LNCaP clone FGC (cell line): ENCODE results near the gene SATB1.

Experiments used
- DNase-seq: peaks from one replicate; pipeline ENCODE4 v3.0.0-alpha.2; 2011; ENCODE audit warnings: low read depth
- H3K4me3 ChIP-seq: 2 replicates; pipeline ENCODE4 v1.5.1; 2011; ENCODE audit warnings: mild to moderate bottlenecking, low read depth, low read length, control low read depth
- CTCF ChIP-seq: IDR thresholded peaks from 2 replicates; pipeline ENCODE4 v1.5.1; 2012; ENCODE audit warnings: mild to moderate bottlenecking; ENCODE audit not compliant: control insufficient read depth, insufficient read depth; ENCODE audit errors: extremely low read depth

Gene SATB1

GRCh38 chr3:18393906-18394305 is 31.2 kb downstream of the SATB1 start:
- no peak for DNase-seq
- H3K4me3 ChIP-seq = no peak overlapping the region
- TF ChIP-seq CTCF = no peak

- no peak for TF ChIP-seq CTCF
- H3K4me3 ChIP-seq = no peak overlapping the region
- no peak for DNase-seq
Measured at GRCh38 chr3:18390024-18390660, 35.0 kb downstream of the SATB1 start.

GRCh38 chr3:18389108-18389733 is 35.9 kb downstream of the SATB1 start:
- DNase-seq = no peak
- H3K4me3 ChIP-seq = no peak overlapping the region
- TF ChIP-seq CTCF = peak; percentile 46

- no peak overlapping the region for H3K4me3 ChIP-seq
- DNase-seq = no peak
- TF ChIP-seq CTCF = no peak
Measured at GRCh38 chr3:18386274-18386890, 38.8 kb downstream of the SATB1 start.

GRCh38 chr3:18385706-18386105 is 39.4 kb downstream of the SATB1 start:
- H3K4me3 ChIP-seq = no peak overlapping the region
- no peak for DNase-seq
- no peak for TF ChIP-seq CTCF

- no peak for DNase-seq
- no peak overlapping the region for H3K4me3 ChIP-seq
- TF ChIP-seq CTCF = no peak
Measured at GRCh38 chr3:18382760-18383369, 42.3 kb downstream of the SATB1 start.
